MCF 10A (cell line): ENCODE measurements around the gene ABTB1. TPM values are rescaled to one million over a fixed set of nuclear protein-coding genes. Genes with fewer than 3 reads are reported as not detected.

Experiments used
- BruUV-seq: library from RNA; stranded (reverse); fragments of 400-500 nt; replicated peaks from 2 replicates; lab custom pipeline; 2021; lab: Mats Ljungman, UMichigan
- CTCF ChIA-PET: fragments of 300-600 bp; sonication (Branson Sonifier 250); formaldehyde crosslinking; extraction: SDS; loops from one replicate; lab custom pipeline; 2021; ENCODE audit warnings: antibody characterized with exemption, inconsistent platforms; lab: Yijun Ruan, JAX
- POLR2A ChIA-PET: fragments of 300-600, 350-650 bp; sonication (Branson Sonifier 250); formaldehyde crosslinking; extraction: SDS; loops from one replicate; lab custom pipeline; 2020; ENCODE audit warnings: antibody characterized with exemption, inconsistent platforms; lab: Yijun Ruan, JAX
- DNase-seq: peaks from one replicate; pipeline ENCODE4 v3.0.0-alpha.2; 2018; ENCODE audit not compliant: unreplicated experiment
- H3K27ac Mint-ChIP-seq: one replicate; pipeline ENCODE4 v1.8.0; 2022; ENCODE audit warnings: mild to moderate bottlenecking, low read depth, mixed read lengths; ENCODE audit not compliant: unreplicated experiment
- H3K27me3 Mint-ChIP-seq: one replicate; pipeline ENCODE4 v1.8.0; 2022; ENCODE audit warnings: mixed read lengths; ENCODE audit not compliant: insufficient read depth, unreplicated experiment
- H3K36me3 Mint-ChIP-seq: one replicate; pipeline ENCODE4 v1.8.0; 2022; ENCODE audit warnings: mild to moderate bottlenecking, moderate library complexity, mixed read lengths; ENCODE audit not compliant: insufficient read depth, unreplicated experiment
- H3K4me1 Mint-ChIP-seq: one replicate; pipeline ENCODE4 v1.8.0; 2022; ENCODE audit warnings: mixed read lengths; ENCODE audit not compliant: insufficient read depth, unreplicated experiment
- H3K4me3 Mint-ChIP-seq: one replicate; pipeline ENCODE4 v1.8.0; 2022; ENCODE audit warnings: mild to moderate bottlenecking, moderate library complexity, mixed read lengths; ENCODE audit not compliant: unreplicated experiment
- H3K9me3 Mint-ChIP-seq: one replicate; pipeline ENCODE4 v1.8.0; 2022; ENCODE audit warnings: mixed read lengths; ENCODE audit not compliant: unreplicated experiment
- CTCF ChIP-seq: fragments of 200-600 bp; IDR thresholded peaks from one replicate; pipeline ENCODE4 v1.8.0; 2022; ENCODE audit warnings: antibody characterized with exemption, mild to moderate bottlenecking; ENCODE audit not compliant: unreplicated experiment
- intact Hi-C: fragments of 100-400 bp; cut with micrococcal nuclease; formaldehyde crosslinking; loops from 2 replicates; pipeline ENCODE4 v1.14.1; 2022
- total RNA-seq: library from RNA; stranded (reverse); gene quantifications from 2 replicates; pipeline ENCODE4 v1.2.3, GENCODE V29; 2022

The ABTB1 gene
- total RNA-seq, 1 experiment from 2014 or later, result 9.7 TPM

GRCh38 chr3:127662001-127662469 lies 10.7 kb upstream of the ABTB1 start:
- BruUV-seq, result no TSS peak
- TF ChIP-seq CTCF, result no peak
- intact Hi-C loops, result no loop called here
- Mint-ChIP-seq H3K9me3 (no peaks in the 10 kb centered on the region), H3K36me3 (peaks cover 16% of the 10 kb centered on the region), H3K4me3 (no peak overlapping the region), H3K27me3 (no peaks in the 10 kb centered on the region), H3K4me1 (no peaks in the 10 kb centered on the region), H3K27ac (no peak overlapping the region)
- ChIA-PET CTCF (interaction anchor here (1.2 kb wide), 2 partner anchors 16 to 33 kb away, joined by 4 read pairs; no protein-coding TSS in a partner anchor), POLR2A (no interaction called here)
- DNase-seq, result no peak

- Mint-ChIP-seq H3K27ac (no peak overlapping the region), H3K27me3 (no peaks in the 10 kb centered on the region), H3K9me3 (no peaks in the 10 kb centered on the region), H3K4me1 (no peaks in the 10 kb centered on the region), H3K4me3 (no peak overlapping the region), H3K36me3 (peaks cover 16% of the 10 kb centered on the region)
- DNase-seq, result no peak
- BruUV-seq, result no TSS peak
- TF ChIP-seq CTCF, result no peak
- intact Hi-C loops, result no loop called here
- CTCF ChIA-PET, result interaction anchor here (1.2 kb wide), 1 partner anchor 15 kb away, joined by 4 read pairs; no protein-coding TSS in a partner anchor
- POLR2A ChIA-PET, result no interaction called here
Measured at GRCh38 chr3:127663151-127663550, 9.6 kb upstream of the ABTB1 start.

DNA sequence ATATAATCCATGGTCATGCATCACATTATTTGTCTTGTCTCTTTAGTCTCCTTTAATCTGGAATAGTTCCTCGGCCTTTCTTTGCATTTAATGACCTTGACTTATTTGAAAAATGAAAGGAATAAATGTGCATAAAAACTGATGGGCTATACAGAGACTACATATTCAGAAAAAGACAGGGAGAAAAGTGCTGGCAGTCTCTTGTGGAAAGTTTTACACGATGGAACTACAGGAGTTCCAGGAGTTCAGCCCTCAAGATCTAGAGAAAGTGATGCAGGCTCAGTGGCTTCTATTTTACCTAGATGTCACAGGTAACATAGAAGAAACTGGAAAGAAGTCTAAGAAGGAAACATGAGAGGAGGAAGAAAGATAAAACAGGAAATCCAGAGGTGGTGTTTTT lies 7.6 kb upstream of the ABTB1 start:
- intact Hi-C loops, result no loop called here
- H3K4me3 Mint-ChIP-seq, result no peak overlapping the region
- no peaks in the 10 kb centered on the region for H3K4me1 Mint-ChIP-seq
- CTCF ChIA-PET, result no interaction called here
- DNase-seq, result no peak
- H3K27me3 Mint-ChIP-seq, result no peaks in the 10 kb centered on the region
- POLR2A ChIA-PET, result no interaction called here
- no peak overlapping the region for H3K27ac Mint-ChIP-seq
- H3K36me3 Mint-ChIP-seq, result peaks cover 16% of the 10 kb centered on the region
- no TSS peak for BruUV-seq
- no peaks in the 10 kb centered on the region for H3K9me3 Mint-ChIP-seq
- TF ChIP-seq CTCF, result no peak

DNA sequence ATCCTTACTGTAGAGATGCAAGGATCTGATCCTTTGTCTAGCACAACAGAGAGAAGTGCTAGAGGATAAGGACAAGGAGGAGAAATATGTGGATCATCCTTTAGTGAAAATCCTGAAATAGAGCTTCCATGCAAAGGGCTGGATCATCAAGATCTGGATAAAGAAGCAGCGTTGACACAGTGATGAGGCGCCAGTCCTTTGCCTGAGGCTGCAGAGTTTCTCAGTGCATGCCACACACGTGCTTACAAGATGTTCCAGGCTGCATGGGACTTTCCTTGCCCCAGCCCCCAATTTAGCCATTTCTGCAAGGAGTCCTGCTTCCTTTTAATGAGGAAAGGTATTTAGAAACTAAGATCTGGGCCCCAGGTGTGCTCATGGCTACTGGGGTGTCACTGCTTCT lies 7.2 kb upstream of the ABTB1 start:
- DNase-seq, result no peak
- no peaks in the 10 kb centered on the region for H3K4me1 Mint-ChIP-seq
- CTCF ChIA-PET, result no interaction called here
- H3K27ac Mint-ChIP-seq, result no peak overlapping the region
- POLR2A ChIA-PET, result no interaction called here
- no peaks in the 10 kb centered on the region for H3K9me3 Mint-ChIP-seq
- no peak for TF ChIP-seq CTCF
- no peaks in the 10 kb centered on the region for H3K27me3 Mint-ChIP-seq
- intact Hi-C loops, result no loop called here
- no TSS peak for BruUV-seq
- peaks cover 16% of the 10 kb centered on the region for H3K36me3 Mint-ChIP-seq
- no peak overlapping the region for H3K4me3 Mint-ChIP-seq
